K562 (cell line): ENCODE measurements around the gene SPHK1. TPM values are rescaled to one million over a fixed set of nuclear protein-coding genes. Genes with fewer than 3 reads are reported as not detected.

Experiments used
- BACH1 ChIP-seq: fragments of 200-800 bp; sonication (Bioruptor generic); IDR thresholded peaks from 2 replicates; pipeline ENCODE4 v1.6.1; 2016; ENCODE audit warnings: missing genetic modification characterization, missing compliant biosample characterization
- BRCA1 ChIP-seq, 2 experiments: fragments of 450-650 bp in 1 of 2; sonication (generic) in 1 of 2; formaldehyde crosslinking in 1 of 2; IDR thresholded peaks; 2 replicates each; pipeline versions ENCODE4 v1.5.0 to v1.6.1; 2017 to 2020; ENCODE audit warnings: mild to moderate bottlenecking in 1 of 2, missing genetic modification reagents in 1 of 2
- CBX5 ChIP-seq: IDR thresholded peaks from 2 replicates; pipeline ENCODE4 v1.6.1; 2014; ENCODE audit warnings: low read depth, borderline replicate concordance
- ELF2 ChIP-seq: fragments of 250-450 bp; sonication (Bioruptor Pico); IDR thresholded peaks from 2 replicates; pipeline ENCODE4 v1.5.0; 2021; ENCODE audit warnings: mild to moderate bottlenecking
- ETV5 ChIP-seq: sonication (generic); formaldehyde crosslinking; IDR thresholded peaks from 2 replicates; pipeline ENCODE4 v1.4.0; 2020; ENCODE audit warnings: low read depth, mild to moderate bottlenecking, missing genetic modification reagents
- EWSR1 ChIP-seq: fragments of 450-650 bp; IDR thresholded peaks from 2 replicates; pipeline ENCODE4 v1.6.1; 2018; ENCODE audit warnings: borderline replicate concordance, mild to moderate bottlenecking, low read depth, moderate library complexity; ENCODE audit not compliant: partially characterized antibody
- GABPB2 ChIP-seq: fragments of 250-450 bp; sonication (Bioruptor Pico); conservative IDR thresholded peaks from 2 replicates; pipeline ENCODE4 v1.5.1; 2021; ENCODE audit warnings: mild to moderate bottlenecking
- HCFC1 ChIP-seq: IDR thresholded peaks from 2 replicates; pipeline ENCODE4 v1.6.1; 2012; ENCODE audit warnings: low read depth, low read length, improper control_type of control experiment
- KAT7 ChIP-seq: sonication (generic); formaldehyde crosslinking; IDR thresholded peaks from 2 replicates; pipeline ENCODE4 v1.8.0; 2022; ENCODE audit warnings: missing genetic modification reagents, mild to moderate bottlenecking, borderline replicate concordance
- KDM1A ChIP-seq, 2 experiments: fragments of 450-650 bp; IDR thresholded peaks; 2 replicates each; pipeline ENCODE4 v1.6.1; 2016; ENCODE audit warnings: mild to moderate bottlenecking in 2 of 2
- NR2C1 ChIP-seq, 2 experiments: fragments of 450-650 bp; IDR thresholded peaks; 2 replicates each; pipeline ENCODE4 v1.6.1; 2017; ENCODE audit warnings: mild to moderate bottlenecking in 2 of 2, antibody characterized with exemption in 1 of 2, inconsistent platforms in 1 of 2, missing compliant biosample characterization in 1 of 2, missing genetic modification characterization in 1 of 2
- PHF20 ChIP-seq: fragments of 450-650 bp; IDR thresholded peaks from 2 replicates; pipeline ENCODE4 v1.6.1; 2018; ENCODE audit not compliant: partially characterized antibody
- PHF8 ChIP-seq: fragments of 200-600 bp; sonication (generic); IDR thresholded peaks from 2 replicates; pipeline ENCODE4 v1.6.1; 2012; ENCODE audit warnings: mixed run types, mild to moderate bottlenecking, inconsistent platforms, low read length, moderate library complexity, borderline replicate concordance
- RB1 ChIP-seq: fragments of 450-650 bp; IDR thresholded peaks from 2 replicates; pipeline ENCODE4 v1.6.1; 2017; ENCODE audit warnings: low read depth, mild to moderate bottlenecking
- TCF7L2 ChIP-seq: fragments of 150-350 bp; IDR thresholded peaks from 2 replicates; pipeline ENCODE4 v1.6.1; 2016; ENCODE audit warnings: low read depth, mild to moderate bottlenecking, low read length, moderate library complexity
- ZNF75A ChIP-seq: fragments of 450-650 bp; formaldehyde crosslinking; IDR thresholded peaks from 2 replicates; pipeline ENCODE4 v1.4.0; 2020; ENCODE audit warnings: mild to moderate bottlenecking
- ZNF780A ChIP-seq: fragments of 250-450 bp; sonication (Bioruptor Pico); IDR thresholded peaks from 2 replicates; pipeline ENCODE4 v1.5.0; 2021; ENCODE audit warnings: mild to moderate bottlenecking
- polyA plus RNA-seq, 8 experiments: library from polyadenylated mRNA; depleted of rRNA in 4 of 8; stranded (reverse) in 5 of 8; unstranded in 3 of 8; fragments of >200 nt; fragmentation: Nextera tagmentation in 2 of 8; fragmentation: Illumina TruSeq in 1 of 8; extraction: Ambion mirVana in 2 of 8; extraction: Trizol in 1 of 8; gene quantifications; 2 replicates each; pipeline versions ENCODE4 v1.2.1 to v1.2.3, GENCODE V29; 2011 to 2014; ENCODE audit warnings: inconsistent platforms in 1 of 8, missing spikeins in 1 of 8
- total RNA-seq, 7 experiments: library from RNA; depleted of rRNA in 6 of 7; stranded (reverse); fragments of >200 nt in 6 of 7; fragmentation: Illumina TruSeq in 2 of 7; extraction: Trizol in 2 of 7; gene quantifications; 2 replicates each; pipeline versions ENCODE4 v1.2.1 to v1.2.3, GENCODE V29; 2011 to 2021; ENCODE audit warnings: low replicate concordance in 1 of 7
- TF ChIP-seq, protein P1 (sequence below): fragments of 450-650 bp; IDR thresholded peaks from 2 replicates; pipeline ENCODE4 v1.6.1; 2014; ENCODE audit warnings: low read depth, mild to moderate bottlenecking, moderate library complexity, borderline replicate concordance
- TF ChIP-seq, protein P2 (sequence below): fragments of 250-450 bp; sonication (Bioruptor Pico); IDR thresholded peaks from 2 replicates; pipeline ENCODE4 v1.8.0; 2022; ENCODE audit warnings: inconsistent platforms, mild to moderate bottlenecking, moderate library complexity, borderline replicate concordance
- TF ChIP-seq, protein P3 (sequence below): fragments of 250-450 bp; sonication (Bioruptor Pico); IDR thresholded peaks from 2 replicates; pipeline ENCODE4 v1.4.0; 2020; ENCODE audit warnings: mild to moderate bottlenecking
- TF ChIP-seq, protein P4 (sequence below): fragments of 250-450 bp; sonication (Bioruptor Pico); IDR thresholded peaks from 2 replicates; pipeline ENCODE4 v1.5.0; 2021
- TF ChIP-seq, protein P5 (sequence below): fragments of 250-450 bp; sonication (Bioruptor Pico); IDR thresholded peaks from 2 replicates; pipeline ENCODE4 v1.8.0; 2022; ENCODE audit warnings: inconsistent platforms

Gene SPHK1
- total and polyA plus RNA-seq, 9 of the 15 experiments (the other 6 are each of a cell fraction or from before 2014, with no cell fraction given): 0.21 to 60.3 (median 14.5) TPM

DNA sequence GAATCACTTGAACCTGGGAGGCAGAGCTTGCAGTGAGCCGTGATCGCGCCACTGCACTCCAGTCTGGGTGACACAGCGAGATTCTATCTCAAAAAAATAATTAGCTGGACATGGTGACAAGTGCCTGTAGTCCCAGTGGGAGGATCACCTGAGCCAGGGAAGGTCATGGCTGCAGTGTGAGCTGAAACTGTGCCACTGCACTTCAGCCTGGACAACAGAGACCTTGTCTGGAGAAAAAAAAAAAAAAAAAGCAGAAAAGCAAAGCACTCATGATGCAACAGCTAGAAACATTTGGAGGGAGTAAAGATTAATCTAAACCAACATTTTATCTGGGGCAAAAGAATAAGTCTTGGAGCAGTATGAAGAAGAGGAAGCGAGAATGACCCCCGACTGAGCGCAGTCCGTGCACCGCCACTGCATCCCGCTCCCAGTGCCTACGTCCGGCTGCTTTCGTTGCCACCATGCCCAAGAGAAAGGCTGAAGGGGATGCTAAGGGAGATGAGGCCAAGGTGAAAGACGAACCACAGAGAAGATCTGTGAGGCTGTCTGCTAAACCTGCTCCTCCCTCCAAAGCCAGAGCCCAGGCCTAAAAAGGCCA is 38.9 kb upstream of the SPHK1 start (continued):
- TF ChIP-seq EWSR1: no peak
- no peak for TF ChIP-seq RB1
- TF ChIP-seq, protein P1, sequence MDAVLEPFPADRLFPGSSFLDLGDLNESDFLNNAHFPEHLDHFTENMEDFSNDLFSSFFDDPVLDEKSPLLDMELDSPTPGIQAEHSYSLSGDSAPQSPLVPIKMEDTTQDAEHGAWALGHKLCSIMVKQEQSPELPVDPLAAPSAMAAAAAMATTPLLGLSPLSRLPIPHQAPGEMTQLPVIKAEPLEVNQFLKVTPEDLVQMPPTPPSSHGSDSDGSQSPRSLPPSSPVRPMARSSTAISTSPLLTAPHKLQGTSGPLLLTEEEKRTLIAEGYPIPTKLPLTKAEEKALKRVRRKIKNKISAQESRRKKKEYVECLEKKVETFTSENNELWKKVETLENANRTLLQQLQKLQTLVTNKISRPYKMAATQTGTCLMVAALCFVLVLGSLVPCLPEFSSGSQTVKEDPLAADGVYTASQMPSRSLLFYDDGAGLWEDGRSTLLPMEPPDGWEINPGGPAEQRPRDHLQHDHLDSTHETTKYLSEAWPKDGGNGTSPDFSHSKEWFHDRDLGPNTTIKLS: no peak
- TF ChIP-seq, protein P2, sequence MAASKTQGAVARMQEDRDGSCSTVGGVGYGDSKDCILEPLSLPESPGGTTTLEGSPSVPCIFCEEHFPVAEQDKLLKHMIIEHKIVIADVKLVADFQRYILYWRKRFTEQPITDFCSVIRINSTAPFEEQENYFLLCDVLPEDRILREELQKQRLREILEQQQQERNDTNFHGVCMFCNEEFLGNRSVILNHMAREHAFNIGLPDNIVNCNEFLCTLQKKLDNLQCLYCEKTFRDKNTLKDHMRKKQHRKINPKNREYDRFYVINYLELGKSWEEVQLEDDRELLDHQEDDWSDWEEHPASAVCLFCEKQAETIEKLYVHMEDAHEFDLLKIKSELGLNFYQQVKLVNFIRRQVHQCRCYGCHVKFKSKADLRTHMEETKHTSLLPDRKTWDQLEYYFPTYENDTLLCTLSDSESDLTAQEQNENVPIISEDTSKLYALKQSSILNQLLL (CRISPR knock-in tag): no peak
- TF ChIP-seq, protein P3, sequence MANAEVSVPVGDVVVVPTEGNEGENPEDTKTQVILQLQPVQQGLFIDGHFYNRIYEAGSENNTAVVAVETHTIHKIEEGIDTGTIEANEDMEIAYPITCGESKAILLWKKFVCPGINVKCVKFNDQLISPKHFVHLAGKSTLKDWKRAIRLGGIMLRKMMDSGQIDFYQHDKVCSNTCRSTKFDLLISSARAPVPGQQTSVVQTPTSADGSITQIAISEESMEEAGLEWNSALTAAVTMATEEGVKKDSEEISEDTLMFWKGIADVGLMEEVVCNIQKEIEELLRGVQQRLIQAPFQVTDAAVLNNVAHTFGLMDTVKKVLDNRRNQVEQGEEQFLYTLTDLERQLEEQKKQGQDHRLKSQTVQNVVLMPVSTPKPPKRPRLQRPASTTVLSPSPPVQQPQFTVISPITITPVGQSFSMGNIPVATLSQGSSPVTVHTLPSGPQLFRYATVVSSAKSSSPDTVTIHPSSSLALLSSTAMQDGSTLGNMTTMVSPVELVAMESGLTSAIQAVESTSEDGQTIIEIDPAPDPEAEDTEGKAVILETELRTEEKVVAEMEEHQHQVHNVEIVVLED (CRISPR knock-in tag): no peak
- TF ChIP-seq ETV5 (CRISPR knock-in tag): no peak
- no peak for TF ChIP-seq NR2C1 (IDR thresholded peaks at IDR 0.05)
- peak; percentile 47; the same call in 1 of the 2 replicates for TF ChIP-seq NR2C1 (tag; IDR thresholded peaks at IDR 0.05)
- TF ChIP-seq ZNF75A: no peak
- TF ChIP-seq, protein P4, sequence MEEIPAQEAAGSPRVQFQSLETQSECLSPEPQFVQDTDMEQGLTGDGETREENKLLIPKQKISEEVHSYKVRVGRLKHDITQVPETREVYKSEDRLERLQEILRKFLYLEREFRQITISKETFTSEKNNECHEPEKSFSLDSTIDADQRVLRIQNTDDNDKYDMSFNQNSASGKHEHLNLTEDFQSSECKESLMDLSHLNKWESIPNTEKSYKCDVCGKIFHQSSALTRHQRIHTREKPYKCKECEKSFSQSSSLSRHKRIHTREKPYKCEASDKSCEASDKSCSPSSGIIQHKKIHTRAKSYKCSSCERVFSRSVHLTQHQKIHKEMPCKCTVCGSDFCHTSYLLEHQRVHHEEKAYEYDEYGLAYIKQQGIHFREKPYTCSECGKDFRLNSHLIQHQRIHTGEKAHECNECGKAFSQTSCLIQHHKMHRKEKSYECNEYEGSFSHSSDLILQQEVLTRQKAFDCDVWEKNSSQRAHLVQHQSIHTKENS: no peak
- TF ChIP-seq GABPB2 (CRISPR knock-in tag): no peak
- TF ChIP-seq PHF8: no peak
- TF ChIP-seq BACH1 (tag): no peak
- no peak for TF ChIP-seq TCF7L2
- no peak for TF ChIP-seq ELF2 (CRISPR knock-in tag)
- no peak for TF ChIP-seq ZNF780A (CRISPR knock-in tag)
- TF ChIP-seq HCFC1: no peak
- no peak for TF ChIP-seq PHF20
- TF ChIP-seq BRCA1 (IDR thresholded peaks at IDR 0.05): no peak
- no peak for TF ChIP-seq BRCA1 (CRISPR knock-in tag; IDR thresholded peaks at IDR 0.05)
- no peak for TF ChIP-seq CBX5
- TF ChIP-seq, protein P5, sequence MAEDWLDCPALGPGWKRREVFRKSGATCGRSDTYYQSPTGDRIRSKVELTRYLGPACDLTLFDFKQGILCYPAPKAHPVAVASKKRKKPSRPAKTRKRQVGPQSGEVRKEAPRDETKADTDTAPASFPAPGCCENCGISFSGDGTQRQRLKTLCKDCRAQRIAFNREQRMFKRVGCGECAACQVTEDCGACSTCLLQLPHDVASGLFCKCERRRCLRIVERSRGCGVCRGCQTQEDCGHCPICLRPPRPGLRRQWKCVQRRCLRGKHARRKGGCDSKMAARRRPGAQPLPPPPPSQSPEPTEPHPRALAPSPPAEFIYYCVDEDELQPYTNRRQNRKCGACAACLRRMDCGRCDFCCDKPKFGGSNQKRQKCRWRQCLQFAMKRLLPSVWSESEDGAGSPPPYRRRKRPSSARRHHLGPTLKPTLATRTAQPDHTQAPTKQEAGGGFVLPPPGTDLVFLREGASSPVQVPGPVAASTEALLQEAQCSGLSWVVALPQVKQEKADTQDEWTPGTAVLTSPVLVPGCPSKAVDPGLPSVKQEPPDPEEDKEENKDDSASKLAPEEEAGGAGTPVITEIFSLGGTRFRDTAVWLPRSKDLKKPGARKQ (CRISPR knock-in tag): no peak
- no peak for TF ChIP-seq KAT7
- TF ChIP-seq KDM1A (IDR thresholded peaks at IDR 0.05): no peak
